LNCaP clone FGC (cell line): ENCODE data around the gene FRMD8.

Experiments
- DNase-seq: peaks from one replicate; pipeline ENCODE4 v3.0.0-alpha.2; 2011; ENCODE audit warnings: low read depth
- H3K4me3 ChIP-seq: 2 replicates; pipeline ENCODE4 v1.5.1; 2011; ENCODE audit warnings: mild to moderate bottlenecking, low read depth, low read length, control low read depth
- TF ChIP-seq, protein P1 (sequence below): IDR thresholded peaks from 2 replicates; pipeline ENCODE4 v1.5.1; 2012; ENCODE audit warnings: mild to moderate bottlenecking; ENCODE audit not compliant: control insufficient read depth, insufficient read depth; ENCODE audit errors: extremely low read depth

Gene FRMD8

DNA sequence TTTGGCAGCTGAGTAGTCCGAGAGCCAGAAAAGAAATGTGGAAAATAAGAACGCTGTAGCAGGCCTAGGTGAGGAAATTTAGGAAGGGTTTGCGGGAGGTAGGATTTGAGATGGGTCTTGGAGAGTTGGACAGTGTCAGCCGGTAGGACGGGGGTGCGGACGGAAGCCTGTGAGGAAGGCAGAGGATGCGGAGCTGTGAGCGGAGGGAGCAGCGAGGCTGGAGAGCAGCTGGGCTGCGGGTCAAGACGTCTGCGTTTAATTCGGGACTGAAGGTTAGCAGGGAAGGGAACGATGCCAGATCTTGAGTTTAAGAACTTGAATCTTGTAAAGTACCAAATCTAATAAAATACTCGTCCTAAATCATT is 32.6 kb upstream of the FRMD8 start:
- no peak for DNase-seq
- H3K4me3 ChIP-seq, result peak overlapping the region; percentile 57
- TF ChIP-seq, protein P1, sequence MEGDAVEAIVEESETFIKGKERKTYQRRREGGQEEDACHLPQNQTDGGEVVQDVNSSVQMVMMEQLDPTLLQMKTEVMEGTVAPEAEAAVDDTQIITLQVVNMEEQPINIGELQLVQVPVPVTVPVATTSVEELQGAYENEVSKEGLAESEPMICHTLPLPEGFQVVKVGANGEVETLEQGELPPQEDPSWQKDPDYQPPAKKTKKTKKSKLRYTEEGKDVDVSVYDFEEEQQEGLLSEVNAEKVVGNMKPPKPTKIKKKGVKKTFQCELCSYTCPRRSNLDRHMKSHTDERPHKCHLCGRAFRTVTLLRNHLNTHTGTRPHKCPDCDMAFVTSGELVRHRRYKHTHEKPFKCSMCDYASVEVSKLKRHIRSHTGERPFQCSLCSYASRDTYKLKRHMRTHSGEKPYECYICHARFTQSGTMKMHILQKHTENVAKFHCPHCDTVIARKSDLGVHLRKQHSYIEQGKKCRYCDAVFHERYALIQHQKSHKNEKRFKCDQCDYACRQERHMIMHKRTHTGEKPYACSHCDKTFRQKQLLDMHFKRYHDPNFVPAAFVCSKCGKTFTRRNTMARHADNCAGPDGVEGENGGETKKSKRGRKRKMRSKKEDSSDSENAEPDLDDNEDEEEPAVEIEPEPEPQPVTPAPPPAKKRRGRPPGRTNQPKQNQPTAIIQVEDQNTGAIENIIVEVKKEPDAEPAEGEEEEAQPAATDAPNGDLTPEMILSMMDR, result no peak

DNA sequence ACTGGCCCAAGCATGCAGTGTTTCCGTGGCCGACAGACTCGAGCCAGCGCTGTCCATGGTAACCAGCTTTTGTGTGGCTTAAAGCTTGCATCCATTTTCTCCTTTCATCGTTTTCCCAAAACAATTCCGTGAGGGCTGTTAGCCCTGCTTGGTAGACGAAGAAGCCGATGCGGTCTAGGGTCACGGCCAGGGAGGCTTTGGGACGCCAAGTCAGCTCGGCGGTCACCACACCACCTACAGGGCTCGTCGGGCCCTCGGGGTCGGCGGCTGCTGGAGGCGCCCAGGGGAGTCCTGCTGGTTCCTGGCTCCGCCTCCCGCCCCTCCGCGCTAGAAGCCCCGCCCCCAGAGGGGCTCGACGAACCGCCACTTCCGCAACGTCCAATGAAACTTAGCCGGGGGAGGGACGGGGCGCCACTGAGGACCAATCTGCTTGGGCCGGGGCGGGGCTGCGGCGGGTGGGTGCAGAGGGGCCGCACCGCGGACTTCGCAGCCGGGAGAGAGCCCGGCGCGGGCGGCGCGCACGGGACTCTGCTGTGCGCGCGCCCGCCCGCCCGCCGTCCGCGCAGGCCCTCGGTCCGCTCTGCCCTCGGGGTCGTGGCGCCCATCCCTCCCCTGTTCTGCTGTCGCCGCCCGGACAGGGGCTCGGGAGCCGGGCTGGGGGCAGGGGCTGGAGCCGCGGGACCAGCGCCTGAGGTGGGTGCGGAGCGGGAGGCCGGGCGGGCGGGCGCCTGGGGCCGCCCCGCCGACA is 32.0 kb upstream of the FRMD8 start, which contains the start of gene TIGD3:
Gene TIGD3 (plus strand): TSS at position 487 of the 748 bp plus-strand sequence. CDS start 1,058 bp downstream, outside the sequence.
- H3K4me3 ChIP-seq, result peak within 1 kb of the TSS; percentile 57
- DNase-seq, result peak; percentile 79
- TF ChIP-seq, protein P1, result no peak

GRCh38 chr11:65355013-65355775 is 31.2 kb upstream of the FRMD8 start:
- no peak for DNase-seq
- TF ChIP-seq, protein P1, result no peak

GRCh38 chr11:65355776-65356393 is 30.6 kb upstream of the FRMD8 start:
- no peak overlapping the region; the same call in 1 of the 2 replicates for H3K4me3 ChIP-seq
- TF ChIP-seq, protein P1, result no peak
- DNase-seq, result no peak

More at GRCh38 chr11:65355013-65355775, 31.2 kb upstream of the FRMD8 start:
- H3K4me3 ChIP-seq, result peak overlapping the region; percentile 57

DNA sequence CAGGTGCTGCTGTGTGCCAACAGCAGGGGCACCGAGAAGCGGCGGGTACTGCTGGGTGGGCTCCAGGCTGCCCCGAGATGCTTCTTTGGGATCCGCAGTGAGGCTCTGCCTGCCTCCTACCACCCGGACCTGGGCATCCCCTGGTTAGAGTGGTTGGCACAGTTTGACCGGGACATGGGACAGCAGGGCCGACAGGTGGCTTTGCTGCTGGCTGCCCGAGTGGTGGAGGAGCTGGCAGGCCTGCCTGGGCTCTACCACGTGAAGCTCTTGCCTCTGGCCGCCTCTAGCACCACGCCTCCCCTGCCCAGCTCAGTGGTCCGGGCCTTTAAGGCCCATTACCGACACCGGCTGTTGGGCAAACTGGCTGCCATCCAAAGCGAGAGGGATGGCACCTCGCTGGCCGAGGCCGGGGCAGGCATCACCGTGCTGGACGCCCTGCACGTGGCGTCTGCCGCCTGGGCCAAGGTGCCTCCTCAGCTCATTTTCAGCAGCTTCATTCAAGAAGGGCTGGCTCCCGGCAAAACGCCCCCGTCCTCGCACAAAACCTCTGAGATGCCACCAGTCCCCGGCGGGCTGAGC is 30.0 kb upstream of the FRMD8 start:
- DNase-seq, result no peak
- H3K4me3 ChIP-seq, result no peak overlapping the region
- TF ChIP-seq, protein P1, result no peak

DNA sequence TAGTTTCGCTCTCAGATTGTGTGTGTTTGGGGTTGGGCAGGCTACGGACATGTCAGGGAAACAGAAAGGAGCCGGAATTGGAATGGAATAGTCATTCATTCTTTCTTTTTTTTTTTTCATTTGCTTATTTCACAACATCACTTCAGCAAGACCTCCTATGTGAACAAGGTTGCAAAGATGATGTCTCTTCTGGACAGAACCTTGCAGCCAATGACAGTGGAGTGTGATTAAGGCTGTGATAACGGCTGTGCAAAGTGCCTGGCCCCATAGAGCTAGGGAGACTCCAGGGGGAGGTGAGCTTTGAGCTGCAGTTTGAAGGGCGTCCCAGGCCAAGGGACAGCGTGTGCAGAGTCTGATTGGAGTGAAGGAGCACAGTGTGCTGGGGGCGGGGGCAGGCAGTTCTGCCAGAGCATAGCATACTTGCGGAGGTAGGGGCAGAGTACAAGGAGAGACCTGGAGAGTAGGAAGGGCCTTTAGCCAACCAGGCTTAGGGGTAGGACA is 28.5 kb upstream of the FRMD8 start:
- TF ChIP-seq, protein P1, result no peak
- no peak for DNase-seq
- no peak overlapping the region for H3K4me3 ChIP-seq
